ENCODE results near the gene SMIM8.

DNA sequence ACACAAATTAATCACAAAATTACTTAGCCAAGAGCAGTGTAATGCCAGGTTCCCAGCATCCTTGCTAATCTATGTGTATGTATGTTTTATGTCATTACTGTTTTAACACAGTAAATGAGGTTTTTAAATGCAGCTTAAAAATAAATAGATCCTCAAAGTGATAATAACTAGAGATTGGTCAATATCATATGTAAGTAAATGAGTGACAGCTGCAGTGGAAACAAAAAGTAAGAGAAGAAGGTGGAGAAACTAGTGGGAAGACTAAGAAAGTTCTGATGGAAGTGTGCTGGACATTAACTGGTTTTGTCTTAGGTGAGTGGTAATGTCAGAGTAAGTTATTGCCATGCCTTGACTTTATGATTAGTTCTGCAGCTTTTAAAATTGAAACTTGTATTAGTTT, 8.6 kb downstream of the SMIM8 start:
- TF ChIP-seq, protein P1, sequence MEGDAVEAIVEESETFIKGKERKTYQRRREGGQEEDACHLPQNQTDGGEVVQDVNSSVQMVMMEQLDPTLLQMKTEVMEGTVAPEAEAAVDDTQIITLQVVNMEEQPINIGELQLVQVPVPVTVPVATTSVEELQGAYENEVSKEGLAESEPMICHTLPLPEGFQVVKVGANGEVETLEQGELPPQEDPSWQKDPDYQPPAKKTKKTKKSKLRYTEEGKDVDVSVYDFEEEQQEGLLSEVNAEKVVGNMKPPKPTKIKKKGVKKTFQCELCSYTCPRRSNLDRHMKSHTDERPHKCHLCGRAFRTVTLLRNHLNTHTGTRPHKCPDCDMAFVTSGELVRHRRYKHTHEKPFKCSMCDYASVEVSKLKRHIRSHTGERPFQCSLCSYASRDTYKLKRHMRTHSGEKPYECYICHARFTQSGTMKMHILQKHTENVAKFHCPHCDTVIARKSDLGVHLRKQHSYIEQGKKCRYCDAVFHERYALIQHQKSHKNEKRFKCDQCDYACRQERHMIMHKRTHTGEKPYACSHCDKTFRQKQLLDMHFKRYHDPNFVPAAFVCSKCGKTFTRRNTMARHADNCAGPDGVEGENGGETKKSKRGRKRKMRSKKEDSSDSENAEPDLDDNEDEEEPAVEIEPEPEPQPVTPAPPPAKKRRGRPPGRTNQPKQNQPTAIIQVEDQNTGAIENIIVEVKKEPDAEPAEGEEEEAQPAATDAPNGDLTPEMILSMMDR (IDR thresholded peaks at IDR 0.05; ENCODE audit: low read depth, low read length, missing input control), result no peak
- TF ChIP-seq FOXA1 (IDR thresholded peaks at IDR 0.05) (no peak), TAF1 (conservative IDR thresholded peaks at IDR 0.05) (no peak), YY1 (IDR thresholded peaks at IDR 0.05) (no peak), RAD21 (IDR thresholded peaks at IDR 0.05) (no peak), JUND (IDR thresholded peaks at IDR 0.05) (no peak), GABPA (IDR thresholded peaks at IDR 0.05 in 1 of 2, conservative IDR thresholded peaks at IDR 0.05 in 1 of 2) (no peak), SP1 (IDR thresholded peaks at IDR 0.05) (no peak), FOXA2 (IDR thresholded peaks at IDR 0.05) (no peak), EGR1 (IDR thresholded peaks at IDR 0.05; ENCODE audit: low read depth in 2 of 2) (no peak)
- TF ChIP-seq, protein P2, sequence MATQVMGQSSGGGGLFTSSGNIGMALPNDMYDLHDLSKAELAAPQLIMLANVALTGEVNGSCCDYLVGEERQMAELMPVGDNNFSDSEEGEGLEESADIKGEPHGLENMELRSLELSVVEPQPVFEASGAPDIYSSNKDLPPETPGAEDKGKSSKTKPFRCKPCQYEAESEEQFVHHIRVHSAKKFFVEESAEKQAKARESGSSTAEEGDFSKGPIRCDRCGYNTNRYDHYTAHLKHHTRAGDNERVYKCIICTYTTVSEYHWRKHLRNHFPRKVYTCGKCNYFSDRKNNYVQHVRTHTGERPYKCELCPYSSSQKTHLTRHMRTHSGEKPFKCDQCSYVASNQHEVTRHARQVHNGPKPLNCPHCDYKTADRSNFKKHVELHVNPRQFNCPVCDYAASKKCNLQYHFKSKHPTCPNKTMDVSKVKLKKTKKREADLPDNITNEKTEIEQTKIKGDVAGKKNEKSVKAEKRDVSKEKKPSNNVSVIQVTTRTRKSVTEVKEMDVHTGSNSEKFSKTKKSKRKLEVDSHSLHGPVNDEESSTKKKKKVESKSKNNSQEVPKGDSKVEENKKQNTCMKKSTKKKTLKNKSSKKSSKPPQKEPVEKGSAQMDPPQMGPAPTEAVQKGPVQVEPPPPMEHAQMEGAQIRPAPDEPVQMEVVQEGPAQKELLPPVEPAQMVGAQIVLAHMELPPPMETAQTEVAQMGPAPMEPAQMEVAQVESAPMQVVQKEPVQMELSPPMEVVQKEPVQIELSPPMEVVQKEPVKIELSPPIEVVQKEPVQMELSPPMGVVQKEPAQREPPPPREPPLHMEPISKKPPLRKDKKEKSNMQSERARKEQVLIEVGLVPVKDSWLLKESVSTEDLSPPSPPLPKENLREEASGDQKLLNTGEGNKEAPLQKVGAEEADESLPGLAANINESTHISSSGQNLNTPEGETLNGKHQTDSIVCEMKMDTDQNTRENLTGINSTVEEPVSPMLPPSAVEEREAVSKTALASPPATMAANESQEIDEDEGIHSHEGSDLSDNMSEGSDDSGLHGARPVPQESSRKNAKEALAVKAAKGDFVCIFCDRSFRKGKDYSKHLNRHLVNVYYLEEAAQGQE (IDR thresholded peaks at IDR 0.05), result no peak
- TF ChIP-seq, protein P3, sequence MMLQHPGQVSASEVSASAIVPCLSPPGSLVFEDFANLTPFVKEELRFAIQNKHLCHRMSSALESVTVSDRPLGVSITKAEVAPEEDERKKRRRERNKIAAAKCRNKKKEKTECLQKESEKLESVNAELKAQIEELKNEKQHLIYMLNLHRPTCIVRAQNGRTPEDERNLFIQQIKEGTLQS (IDR thresholded peaks at IDR 0.05), result no peak
- TF ChIP-seq, protein P4, sequence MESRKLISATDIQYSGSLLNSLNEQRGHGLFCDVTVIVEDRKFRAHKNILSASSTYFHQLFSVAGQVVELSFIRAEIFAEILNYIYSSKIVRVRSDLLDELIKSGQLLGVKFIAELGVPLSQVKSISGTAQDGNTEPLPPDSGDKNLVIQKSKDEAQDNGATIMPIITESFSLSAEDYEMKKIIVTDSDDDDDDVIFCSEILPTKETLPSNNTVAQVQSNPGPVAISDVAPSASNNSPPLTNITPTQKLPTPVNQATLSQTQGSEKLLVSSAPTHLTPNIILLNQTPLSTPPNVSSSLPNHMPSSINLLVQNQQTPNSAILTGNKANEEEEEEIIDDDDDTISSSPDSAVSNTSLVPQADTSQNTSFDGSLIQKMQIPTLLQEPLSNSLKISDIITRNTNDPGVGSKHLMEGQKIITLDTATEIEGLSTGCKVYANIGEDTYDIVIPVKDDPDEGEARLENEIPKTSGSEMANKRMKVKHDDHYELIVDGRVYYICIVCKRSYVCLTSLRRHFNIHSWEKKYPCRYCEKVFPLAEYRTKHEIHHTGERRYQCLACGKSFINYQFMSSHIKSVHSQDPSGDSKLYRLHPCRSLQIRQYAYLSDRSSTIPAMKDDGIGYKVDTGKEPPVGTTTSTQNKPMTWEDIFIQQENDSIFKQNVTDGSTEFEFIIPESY (IDR thresholded peaks at IDR 0.05), result no peak
- TF ChIP-seq, protein P5, sequence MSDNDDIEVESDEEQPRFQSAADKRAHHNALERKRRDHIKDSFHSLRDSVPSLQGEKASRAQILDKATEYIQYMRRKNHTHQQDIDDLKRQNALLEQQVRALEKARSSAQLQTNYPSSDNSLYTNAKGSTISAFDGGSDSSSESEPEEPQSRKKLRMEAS (IDR thresholded peaks at IDR 0.05), result no peak

Data from liver (tissue), 3 donors.